Activated CD4-positive, alpha-beta T cell treated with anti-CD3 and anti-CD28 coated beads for 1 hour (primary cell): Measurements from ENCODE around the gene NRARP.

Experiments
- DNase-seq: peaks from one replicate; pipeline ENCODE4 v3.0.0-alpha.2; 2020

NRARP gene

DNA sequence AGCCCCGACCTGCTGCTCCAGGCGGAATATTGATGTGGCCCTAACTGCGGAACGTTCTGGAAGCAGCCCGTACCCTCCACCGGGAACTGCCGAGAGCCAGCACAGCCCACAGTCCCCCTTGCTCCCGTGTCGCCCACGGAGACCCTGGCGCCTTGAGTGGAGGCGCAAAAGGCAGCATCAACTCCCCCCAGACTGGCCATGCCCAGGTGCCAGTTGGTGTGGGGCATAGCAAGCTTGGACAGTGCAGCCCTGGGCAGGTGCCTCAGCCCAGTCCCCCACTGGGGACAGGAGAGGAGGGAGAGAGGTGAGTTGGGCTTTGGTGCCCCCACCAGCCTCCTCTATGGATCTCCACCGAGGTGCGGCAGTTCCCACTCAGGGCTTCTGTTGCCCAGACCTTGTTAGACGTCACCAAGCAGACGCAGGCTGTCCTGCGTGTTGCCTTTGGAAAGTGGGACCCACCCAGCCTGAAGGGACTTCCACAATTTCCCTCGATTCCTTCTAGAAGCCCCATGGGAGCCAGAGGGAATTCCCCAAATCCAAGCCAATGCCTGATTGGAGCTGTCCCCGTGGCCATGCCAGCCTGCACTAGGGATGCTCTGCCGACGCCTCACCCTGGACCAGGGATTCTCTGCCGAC, 19.8 kb upstream of the NRARP start:
- DNase-seq = no peak

DNA sequence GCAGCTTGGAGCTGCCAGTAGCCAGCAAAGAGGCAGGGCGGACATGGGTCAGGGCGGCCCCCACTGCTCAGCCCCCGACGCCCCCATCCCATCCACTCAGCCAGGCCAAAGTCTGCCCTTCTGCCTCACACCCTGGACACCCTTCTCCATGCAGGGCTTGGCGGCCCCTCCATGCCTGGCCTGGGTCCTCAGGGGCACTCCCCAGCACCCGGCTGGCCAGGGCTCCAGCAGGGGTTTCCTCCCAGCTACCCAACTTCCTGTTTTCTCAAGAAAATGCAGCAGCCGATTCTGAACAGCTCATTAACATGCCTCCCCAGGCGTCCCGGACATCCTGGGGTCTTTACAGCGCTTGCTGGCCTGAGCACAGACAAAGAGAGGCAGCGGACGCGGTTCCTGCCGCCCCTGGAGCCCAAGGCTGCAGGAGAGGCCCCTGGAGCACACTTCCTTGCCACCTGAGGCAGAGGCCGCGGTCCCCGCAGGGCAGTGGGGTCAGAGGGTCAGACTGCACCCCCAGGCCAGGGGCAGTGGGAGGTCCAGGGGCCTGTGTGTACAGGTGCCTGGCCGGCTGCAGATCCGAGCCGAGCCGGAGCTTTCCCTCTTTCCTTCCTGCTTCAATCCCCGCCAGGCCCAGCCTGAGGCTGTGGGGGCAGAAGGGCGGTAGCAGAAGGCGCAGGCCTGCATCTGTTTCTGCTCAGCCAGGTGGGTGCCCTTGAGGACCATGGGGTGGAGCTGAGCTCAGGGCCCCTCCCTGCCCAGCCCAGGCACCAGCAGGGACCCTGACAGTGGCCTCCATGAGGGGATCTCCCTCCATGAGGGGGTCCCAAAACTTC, 18.7 kb upstream of the NRARP start:
- no peak for DNase-seq

DNA sequence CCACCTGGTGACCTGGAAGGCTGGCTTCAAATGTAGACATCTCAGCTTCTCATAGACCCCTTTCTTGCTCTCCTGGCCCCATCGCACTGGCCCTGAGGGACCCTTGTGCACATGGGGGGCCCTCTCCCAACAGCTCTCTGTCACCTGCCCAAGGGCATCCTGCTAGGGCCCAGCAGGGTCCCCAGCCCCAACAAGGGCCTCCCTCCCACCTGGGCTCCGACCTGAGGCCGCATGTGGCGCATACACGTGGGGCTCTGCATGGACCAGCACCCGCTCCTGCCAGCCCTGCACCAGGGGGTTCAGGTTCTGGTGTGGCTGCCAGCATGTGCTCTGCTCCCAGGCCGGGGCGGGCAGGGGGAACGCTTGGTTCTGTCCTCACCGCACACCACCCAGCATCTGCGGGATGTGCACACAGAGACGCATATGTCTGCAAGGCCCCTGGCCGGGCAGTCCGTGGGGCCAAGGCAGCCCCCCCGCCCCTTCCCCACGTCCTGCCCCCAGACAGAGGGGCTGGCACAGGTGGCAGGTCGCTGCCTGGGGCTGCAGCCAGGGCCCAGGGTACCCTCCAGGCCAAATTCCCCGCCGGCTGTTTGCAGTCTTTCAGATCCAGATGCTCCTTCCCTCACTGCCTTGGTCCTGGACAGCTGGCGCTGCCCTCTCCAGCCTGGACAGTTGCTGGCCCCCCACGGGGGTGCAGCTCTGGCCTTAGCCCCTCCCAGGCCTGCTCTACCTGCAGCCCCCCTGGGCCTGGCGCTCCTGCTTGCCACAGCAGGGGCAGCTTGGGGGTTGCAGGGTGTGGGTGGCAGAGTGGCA, 17.9 kb upstream of the NRARP start:
- DNase-seq = no peak

DNA sequence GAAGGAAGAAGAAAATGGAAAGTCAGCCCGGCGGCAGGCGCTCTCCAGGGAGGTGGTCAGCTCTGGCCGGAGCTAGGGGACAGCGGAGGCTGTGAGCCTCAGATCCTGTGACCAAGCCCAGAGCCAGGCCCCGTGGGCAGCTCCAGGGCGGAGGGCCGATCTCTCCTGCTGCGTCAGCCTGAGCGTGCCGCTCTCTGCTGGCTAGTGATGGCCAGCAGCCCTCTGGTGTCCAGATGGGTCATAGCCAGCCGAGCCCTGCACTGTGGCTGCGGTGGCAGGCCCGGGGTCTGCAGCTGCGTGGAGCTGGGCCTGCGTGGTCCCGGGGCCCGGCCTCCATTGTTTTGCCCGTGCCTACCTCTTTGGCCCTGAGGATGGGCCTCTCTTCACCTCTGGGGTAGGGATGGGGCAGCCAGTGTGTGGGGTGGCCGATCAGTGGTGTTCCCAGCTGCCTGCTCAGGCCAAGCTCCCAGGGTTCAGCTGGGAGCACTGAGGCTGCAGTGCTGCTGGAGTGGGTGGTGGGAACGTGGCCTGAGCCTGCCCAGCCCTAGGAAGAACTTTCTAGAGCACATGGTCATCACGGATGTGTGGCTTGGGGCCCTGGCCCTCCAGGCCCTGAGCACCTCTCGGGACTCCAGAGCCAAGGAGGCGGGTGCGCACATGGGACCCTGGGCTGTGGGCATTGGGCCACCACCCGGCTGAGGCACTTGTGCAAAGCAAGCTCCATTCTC, 17.1 kb upstream of the NRARP start:
- DNase-seq = no peak

DNA sequence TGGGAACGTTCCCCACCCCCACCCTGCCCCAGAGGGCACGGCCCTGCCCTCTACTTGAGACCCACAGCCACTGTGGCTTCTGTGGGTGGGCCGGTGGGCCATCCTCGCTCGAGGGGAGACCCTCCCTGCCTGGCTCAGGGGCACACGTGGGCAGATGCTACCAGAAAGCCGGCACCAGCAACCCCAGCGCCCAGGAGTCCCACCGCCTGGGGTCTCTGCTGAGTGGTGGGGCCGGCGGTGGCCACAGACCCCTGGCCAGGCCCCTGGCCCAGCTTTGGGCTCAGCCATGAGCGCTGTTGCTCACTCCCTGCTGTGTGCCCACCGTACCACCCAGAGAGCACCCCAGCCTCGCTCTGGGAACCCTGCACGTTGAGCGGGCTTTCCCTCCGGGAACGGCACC, 16.5 kb upstream of the NRARP start:
- DNase-seq = no peak

DNA sequence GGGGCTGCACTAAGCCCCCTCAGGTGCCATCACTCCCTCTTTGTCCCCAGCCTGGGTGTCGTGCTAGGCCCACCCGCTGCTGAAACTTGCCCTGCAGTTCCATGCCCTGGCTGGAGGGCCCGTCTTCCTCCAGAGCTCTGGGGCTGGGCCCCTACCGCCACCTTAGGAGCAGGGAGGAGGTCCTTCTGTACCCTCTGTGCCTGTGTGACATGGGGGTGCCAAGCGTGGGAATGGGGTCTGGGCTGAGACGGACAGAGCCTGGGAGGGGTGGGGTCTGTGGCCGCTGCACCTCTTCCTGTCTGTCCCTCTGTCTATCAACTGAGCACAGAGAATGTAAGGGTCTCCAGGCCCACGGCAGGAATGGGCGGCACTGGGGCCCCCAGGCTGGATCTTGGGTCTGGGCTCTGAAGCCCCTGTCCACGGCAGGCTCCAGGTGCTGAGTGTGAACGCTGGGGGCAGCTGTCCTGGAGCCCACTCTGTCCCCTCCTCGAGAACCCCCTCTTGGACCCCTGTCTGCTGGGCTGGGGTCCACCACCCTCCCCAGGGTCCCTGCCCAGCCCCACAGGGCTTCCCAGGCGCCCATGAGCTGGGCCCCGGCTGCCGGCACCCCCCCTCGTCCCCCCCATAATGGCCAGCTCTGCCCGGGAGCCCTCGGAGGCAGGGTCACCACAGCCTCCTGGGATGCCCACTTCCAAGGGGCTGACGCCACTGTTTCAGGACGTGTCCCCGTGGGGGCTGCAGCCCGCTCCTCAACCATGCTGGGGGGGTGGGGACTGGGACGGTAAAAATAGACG, 15.8 kb upstream of the NRARP start:
- DNase-seq = no peak

DNA sequence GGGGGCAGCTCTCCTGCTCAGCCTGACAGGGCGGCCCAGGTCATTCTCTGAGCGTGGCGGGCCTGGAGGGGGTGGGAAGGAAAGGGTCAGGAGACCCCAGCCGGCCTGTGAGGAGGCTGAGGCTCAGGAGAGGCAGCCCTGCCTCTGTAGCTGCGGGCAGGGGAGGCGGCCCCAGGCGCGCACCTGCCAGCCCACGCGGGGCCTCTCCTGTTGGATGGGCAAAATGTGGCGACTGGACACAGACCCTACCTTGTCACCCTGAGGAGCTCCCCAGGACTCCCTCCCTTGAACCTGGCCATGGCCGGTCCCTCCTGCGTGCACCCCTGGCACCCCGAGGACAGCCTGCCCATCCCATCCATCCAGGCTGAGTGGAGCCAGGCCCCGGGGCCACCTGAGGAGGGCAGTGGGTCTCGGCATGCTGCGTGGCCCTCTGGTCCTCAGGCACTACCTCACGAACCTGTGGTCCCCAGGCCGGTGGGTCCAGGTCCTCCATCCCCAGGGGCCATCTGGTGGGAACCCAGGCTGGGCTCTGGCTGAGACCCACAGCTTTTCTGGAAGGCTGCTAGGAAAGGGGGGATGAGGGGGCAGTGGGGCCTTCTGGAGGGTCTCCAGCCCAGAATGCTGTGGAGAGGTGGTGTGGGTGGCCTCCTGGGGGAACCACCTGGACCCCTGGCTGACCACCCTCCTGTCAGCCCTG, 15.1 kb upstream of the NRARP start:
- no peak for DNase-seq

DNA sequence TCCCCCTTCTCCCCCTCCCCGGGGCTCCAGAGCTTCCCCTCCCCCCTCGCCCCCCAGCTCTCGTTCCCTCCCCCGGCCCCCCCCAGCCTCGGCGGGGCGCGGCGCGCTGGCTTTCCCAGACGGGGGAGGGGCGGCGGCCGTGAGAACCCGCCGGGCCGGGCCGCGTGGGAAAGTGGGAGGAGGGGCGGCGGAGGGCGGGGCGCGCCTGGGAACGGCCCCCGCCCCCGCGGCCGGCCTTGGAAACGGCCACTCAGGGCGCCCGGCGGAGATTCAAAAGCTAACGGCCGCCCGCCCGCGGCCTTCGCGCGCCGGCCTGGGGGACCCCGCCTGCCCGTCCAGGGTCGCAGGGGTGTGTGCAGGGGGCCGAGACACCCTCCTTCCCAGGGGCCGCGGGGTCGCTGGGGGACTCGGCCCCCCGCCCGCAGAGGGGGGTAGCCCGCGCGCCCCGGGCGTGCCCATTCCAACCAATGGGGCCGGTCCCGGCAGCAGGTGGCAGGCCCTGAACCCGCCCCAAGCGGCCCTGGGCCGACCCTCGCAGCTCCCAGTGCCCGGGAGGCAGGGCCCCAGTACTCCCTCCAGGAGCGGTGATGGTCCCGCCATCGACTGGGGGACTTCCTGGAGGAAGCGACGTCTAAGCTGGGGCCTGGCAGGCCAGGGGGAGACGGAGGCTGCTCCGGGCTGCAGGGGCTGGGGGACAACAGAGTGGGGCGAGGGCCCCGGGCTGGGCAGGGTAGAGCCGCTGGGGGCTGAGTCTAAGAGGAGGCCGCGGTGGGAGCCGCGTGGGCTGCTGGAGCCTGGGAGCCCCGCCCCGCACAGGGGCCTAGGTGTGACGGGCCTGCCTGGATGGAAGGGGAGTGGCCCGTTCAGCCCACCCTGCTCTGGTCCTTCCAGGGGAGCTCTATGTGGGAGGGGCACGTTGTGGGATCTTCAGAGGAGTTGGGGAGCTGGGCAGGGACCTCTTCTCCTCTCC, 14.2 kb upstream of the NRARP start:
- DNase-seq = peak; percentile 3

DNA sequence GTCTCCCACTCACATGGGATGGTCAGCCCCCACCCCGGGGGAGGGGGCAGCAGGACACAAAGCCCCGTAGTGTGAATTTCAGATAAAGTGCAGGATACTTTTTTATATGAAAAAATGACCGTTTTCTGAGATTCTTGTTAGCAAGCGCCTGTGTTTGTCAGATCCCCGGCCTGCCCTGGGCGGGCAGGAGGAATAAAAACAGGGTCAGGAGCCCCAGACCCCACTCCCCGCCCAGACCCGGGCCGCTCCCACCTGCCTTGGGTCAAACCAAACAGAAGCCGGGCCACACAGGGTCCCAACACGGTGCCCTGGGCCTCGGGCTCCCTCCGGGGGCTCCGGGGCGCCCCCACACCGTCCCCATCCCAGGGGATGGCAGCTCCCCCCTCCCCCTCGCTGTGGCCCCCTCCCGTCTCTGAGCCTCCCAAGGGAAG, 13.5 kb upstream of the NRARP start:
- no peak for DNase-seq

DNA sequence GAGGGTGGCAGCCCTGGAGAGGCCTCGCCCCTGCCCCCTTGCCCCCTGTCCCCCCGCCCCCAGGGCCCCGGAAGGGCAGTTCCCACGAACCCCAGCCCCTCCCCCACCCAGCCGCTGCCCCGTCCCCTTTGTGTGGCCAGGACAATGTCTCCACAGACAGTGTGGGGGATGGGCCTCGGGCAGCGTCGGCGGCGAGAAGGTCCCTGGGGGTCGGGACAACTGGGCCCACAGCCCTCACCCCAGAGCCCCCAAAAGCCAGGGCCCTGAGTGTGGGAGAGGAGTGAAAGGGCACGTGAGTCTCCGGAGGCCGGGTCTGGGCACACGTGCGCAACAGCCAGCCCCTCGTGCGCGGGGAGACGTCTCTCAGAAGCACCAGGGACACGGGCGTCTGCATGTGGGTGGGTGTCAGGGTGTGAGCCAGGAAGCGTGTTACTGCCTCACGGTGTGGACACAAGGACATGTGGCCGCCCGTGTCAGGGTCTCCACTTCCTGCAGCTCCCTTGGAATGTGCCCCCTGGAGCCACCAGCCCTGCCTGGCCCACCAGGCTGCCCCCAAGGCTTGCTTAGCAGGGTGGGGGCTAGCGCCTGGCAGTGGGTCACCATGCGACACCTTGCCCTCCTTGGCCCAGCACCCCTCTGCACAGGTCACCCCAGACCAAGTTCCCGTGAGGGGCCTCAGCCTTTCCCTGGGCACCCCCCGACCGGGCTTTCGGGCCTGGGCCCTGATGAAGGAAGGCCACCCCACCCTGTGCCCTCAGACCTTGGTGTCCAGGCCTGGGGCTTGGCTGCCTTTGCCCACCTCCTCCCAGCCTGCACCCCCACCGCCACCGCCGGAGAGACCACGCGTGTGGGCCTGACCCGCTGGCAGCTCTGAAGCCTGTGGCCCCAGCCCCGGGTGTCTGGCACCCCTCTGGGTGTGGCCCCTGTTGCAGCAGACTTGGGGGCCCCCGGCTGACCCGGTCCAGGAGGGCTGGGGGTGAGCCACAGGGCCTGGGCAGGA, 12.8 kb upstream of the NRARP start:
- no peak for DNase-seq

DNA sequence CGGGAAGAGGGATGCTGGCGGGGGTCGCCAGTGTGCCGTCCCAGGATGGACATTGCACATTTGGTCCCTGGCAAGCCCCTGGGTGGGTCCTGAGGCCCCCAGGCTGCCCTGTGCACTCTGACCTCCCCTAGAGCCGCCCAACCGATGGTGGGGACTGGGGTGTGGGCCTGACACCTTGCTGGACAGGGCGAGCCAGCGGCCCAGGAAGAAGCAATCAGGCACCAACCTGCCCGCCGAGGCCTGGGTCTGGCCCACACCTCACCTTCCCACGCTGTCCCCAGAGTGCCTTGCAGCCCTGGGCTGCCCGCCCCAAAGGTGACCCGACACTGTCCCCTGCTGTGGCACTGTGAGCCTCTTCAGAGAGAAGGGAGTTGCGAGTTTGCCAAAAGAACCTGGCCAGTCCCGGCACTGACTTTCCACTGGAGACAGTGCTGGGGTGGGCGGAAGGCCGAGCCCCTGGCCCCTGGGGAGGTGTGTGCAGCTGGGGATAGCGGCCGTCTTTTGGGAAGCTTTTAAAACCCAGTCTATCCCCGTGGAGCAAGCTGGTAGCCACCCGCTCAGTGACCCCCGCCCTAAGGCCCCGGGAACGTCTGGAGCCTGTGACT, 12.0 kb upstream of the NRARP start:
- no peak for DNase-seq

DNA sequence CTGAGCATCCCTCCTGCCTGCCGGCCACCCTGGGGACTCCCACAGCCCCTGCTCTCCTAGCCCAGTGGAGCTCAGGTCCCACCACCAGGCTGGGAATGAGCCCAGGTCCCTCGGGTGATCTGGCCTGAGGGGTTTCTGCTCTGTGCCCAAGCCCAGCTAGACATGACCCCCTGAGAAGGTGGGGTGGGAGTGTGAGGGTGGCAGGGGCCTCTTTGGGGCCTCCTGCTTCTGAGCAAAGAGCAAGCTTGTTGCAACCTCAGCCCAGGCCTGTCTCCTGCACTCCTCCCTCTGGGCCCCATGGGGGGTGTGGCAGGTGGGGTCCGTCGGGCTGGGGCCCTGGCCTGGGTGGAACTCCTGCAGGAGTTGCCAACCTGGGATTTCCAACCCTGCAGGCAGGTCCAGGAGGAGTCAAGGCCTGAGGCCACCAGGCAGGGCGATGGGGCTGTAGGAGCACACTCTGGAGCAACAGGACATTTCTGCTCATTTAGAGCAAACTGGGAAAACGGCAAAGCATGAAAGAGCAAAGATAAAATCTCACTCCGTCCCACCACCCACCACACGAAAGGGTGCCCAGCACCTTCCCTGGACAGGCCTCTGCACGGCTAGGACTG, 11.4 kb upstream of the NRARP start:
- no peak for DNase-seq

DNA sequence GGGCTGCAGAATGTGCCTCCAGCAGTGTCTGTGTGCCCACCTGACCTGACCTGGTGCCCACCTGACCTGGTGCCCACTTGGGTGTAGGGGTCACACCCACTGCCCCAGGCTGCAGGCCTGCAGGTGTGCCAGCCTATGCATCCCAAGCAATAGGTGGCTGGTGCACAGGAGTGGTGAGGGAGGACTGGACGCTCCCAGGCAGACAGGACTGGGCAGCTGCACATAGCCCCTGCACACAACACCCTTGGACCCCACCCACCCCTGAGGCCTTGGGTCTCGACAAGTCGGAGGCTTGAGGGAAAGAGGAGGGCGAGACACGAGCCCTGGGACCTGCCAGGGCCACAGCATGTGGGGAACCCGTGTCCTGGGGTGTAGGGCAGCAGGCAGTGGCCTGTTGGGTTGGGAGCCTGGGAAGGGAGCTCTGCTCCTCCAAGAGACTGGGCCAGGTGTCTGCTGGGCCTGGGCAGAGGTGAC, 10.8 kb upstream of the NRARP start:
- DNase-seq = no peak

DNA sequence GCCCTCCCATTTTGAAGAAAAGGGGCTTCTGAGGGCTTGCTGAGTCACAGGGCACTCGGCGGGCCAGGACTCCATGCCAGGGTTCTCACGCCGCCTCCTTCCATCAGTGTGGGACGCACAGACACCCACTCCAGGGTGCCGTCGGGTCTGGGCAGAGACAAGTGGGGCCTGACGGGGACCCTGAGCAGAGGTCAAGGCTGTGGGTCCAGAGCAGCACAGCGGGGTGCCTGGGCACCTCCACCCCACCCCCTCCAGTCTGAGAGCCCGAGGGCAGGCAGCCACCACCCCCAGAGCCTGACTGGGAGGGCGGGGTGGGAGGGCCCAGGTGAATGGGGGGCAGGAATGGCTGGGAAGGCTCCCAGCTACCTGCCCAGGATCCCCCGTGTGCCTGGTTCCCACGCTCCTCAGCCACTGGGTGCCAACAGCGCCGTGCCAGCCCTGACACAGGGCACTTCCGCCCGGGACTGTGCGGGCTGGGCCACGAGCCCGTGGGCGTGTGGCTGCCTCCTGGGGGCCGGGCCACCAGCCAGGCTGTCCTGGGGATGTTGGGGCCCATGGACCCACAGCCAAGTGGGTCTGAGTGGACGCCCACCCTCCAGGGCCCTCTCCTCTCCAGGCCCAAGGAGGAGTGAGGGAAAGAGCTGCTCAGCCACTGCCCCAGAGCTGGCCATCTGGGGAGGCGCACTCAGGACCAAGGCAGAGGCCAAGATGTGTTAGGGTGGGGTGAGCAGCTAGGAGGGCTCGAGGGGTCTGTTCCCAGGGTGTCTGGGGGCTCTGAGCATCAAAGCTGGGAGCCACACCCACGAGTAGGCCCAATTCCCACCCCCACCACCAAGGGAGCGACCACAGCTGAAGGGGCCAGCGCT, 10.1 kb upstream of the NRARP start:
- no peak for DNase-seq

DNA sequence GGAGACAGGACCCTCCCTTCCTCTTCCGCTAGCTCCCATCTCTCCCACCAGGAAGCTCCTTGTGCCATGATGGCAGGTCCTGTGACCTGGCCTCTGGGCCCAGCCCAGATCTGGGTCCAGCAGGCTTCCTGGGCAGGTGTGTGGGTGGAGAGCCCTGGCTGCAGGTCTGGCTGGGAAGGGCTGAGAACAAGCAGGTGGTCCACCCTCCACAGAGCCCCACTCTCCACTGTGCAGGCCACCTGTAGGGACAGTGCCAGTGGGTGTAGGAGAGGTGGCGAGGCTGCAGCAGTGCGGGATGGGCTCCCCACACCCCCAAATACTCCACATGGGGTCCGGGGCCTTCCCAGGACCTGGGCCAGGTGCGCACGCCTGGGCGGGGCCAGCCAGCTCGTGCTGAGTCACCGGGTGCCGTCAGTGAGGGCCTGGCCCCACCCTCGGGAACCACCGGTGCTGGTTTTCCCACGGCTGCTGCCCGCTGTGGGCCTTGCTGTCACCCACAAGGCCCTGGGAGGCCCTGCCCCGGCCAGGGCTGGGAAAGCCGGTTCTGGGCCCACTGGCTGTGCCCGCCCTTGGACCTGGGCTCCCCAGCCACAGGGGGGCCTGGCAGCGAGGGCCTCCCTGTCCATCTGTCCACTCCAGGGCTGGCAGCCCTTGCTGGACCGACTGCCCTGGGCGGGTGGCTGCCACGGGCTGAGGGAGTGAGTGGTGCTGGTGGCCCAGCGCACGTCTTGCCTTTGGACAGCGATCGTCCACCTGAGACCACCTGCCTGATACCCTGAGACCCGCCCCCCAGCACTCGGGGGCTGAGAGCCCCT, 9.3 kb upstream of the NRARP start:
- DNase-seq = no peak
